Activated naive CD8-positive, alpha-beta T cell treated with anti-CD3 and anti-CD28 coated beads for 36 hours (primary cell): ENCODE data around the gene SEMA5A. TPM values are rescaled to one million over a fixed set of nuclear protein-coding genes. Genes with fewer than 3 reads are reported as not detected.

Experiments
- DNase-seq: peaks from one replicate; pipeline ENCODE4 v3.0.0; 2021
- H3K27ac Mint-ChIP-seq: one replicate; pipeline ENCODE4 v1.8.0; 2022; ENCODE audit warnings: mild to moderate bottlenecking, moderate library complexity, mixed read lengths
- H3K27me3 Mint-ChIP-seq: one replicate; pipeline ENCODE4 v1.8.0; 2022; ENCODE audit warnings: mild to moderate bottlenecking, mixed read lengths
- H3K36me3 Mint-ChIP-seq: one replicate; pipeline ENCODE4 v1.8.0; 2021; ENCODE audit warnings: mild to moderate bottlenecking, mixed read lengths
- H3K4me1 Mint-ChIP-seq: one replicate; pipeline ENCODE4 v1.8.0; 2021; ENCODE audit warnings: mixed read lengths
- H3K4me3 Mint-ChIP-seq: one replicate; pipeline ENCODE4 v1.8.0; 2022; ENCODE audit warnings: mild to moderate bottlenecking, moderate library complexity, mixed read lengths
- H3K9me3 Mint-ChIP-seq: one replicate; pipeline ENCODE4 v1.8.0; 2022; ENCODE audit warnings: mixed read lengths
- total RNA-seq, 2 experiments: library from RNA; stranded (reverse); gene quantifications; one replicate each; pipeline ENCODE4 v1.2.3, GENCODE V29; 2021

The SEMA5A gene
- total RNA-seq, 2 experiments from 2014 or later, result not detected

DNA sequence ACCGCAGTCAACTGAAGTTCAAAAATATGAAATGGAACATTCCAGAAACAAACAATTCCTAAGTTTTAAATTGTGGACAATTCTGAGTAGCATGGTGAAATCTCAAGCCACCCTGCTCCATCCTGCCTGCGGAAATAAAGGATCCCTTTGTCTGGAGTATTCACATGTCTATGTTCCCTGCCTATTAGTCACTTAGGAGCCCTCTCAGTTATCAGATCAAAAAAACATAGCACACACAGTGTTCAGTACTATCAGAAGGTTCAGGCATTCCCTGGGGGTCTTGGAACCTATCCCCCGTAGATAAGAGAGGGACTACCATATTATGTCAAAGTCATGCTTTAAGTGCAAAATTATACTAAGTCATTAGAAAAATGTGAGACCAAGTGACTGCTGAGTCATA, 300.8 kb downstream of the SEMA5A start:
- no peak overlapping the region for H3K4me3 Mint-ChIP-seq
- no peaks in the 10 kb centered on the region for H3K4me1 Mint-ChIP-seq
- no peak for DNase-seq
- no peaks in the 10 kb centered on the region for H3K9me3 Mint-ChIP-seq
- H3K27ac Mint-ChIP-seq, result no peak overlapping the region
- no peaks in the 10 kb centered on the region for H3K36me3 Mint-ChIP-seq
- H3K27me3 Mint-ChIP-seq, result no peaks in the 10 kb centered on the region

- DNase-seq, result no peak
- Mint-ChIP-seq H3K4me3 (no peak overlapping the region), H3K9me3 (no peaks in the 10 kb centered on the region), H3K4me1 (no peaks in the 10 kb centered on the region), H3K27ac (no peak overlapping the region), H3K36me3 (no peaks in the 10 kb centered on the region), H3K27me3 (no peaks in the 10 kb centered on the region)
Measured at GRCh38 chr5:9244417-9244816, 301.5 kb downstream of the SEMA5A start.

DNA sequence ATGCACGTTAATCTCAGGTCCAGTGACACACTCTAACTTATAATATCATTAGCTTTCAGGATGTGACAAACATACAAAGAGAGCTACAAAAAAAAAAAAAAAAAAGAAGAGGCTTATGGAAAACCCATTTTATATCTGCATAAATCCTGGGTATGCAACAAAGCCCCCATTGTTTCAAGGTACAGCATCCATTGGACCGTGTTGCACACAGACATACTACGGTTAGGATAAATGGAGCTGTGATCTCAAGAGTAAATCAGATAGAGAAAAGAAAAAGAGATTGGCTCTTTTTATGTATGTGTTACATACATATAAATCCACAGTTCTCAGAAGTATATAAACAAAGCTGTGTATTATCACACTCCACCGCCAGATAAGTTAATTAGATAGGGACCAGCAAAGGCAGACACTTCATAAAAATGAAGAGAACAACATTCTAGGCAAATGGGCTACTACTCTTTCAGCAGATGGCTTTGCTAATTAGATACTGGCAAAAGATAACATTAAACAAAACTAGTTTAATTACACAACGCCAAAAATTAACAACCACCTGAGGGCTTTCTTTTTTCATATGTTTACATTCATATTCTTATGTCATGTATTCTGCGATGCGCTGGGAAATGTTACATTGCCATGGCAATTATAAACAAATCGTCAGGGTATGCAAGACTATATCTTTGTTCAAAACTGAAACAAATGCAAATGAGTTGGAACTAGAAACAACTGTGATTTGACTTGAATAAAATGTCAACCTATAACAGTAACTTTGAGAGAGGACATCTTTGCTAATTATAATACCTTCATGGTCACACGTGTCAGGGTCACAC, 304.2 kb downstream of the SEMA5A start:
- DNase-seq, result no peak
- Mint-ChIP-seq H3K4me3 (no peak overlapping the region), H3K4me1 (no peaks in the 10 kb centered on the region), H3K27ac (no peak overlapping the region), H3K27me3 (no peaks in the 10 kb centered on the region), H3K9me3 (no peaks in the 10 kb centered on the region), H3K36me3 (no peaks in the 10 kb centered on the region)

- no peaks in the 10 kb centered on the region for H3K4me1 Mint-ChIP-seq
- no peaks in the 10 kb centered on the region for H3K9me3 Mint-ChIP-seq
- no peaks in the 10 kb centered on the region for H3K27me3 Mint-ChIP-seq
- no peak for DNase-seq
- no peak overlapping the region for H3K4me3 Mint-ChIP-seq
- H3K27ac Mint-ChIP-seq, result no peak overlapping the region
- no peaks in the 10 kb centered on the region for H3K36me3 Mint-ChIP-seq
Measured at GRCh38 chr5:9240431-9240830, 305.4 kb downstream of the SEMA5A start.

DNA sequence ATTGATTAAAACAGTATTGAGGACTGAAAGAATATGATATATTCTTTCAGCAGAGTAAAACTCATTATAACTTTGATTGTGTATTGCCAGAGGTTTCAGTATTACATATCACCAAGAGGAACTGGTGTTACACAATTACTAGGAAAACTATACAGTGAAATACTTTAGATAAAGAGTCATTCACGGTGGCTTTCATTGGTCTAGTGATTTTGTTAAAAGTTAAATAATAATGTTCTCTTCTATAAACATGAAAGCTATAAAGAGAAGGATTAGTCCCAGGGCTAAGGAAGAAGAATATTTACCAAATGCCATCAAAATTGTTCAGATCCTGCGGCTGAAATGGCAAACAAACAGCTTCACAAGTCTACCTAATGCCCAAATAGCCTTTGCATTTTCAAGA, 306.2 kb downstream of the SEMA5A start:
- no peak overlapping the region for H3K27ac Mint-ChIP-seq
- H3K36me3 Mint-ChIP-seq, result no peaks in the 10 kb centered on the region
- H3K4me3 Mint-ChIP-seq, result no peak overlapping the region
- no peak for DNase-seq
- no peaks in the 10 kb centered on the region for H3K27me3 Mint-ChIP-seq
- no peaks in the 10 kb centered on the region for H3K4me1 Mint-ChIP-seq
- no peaks in the 10 kb centered on the region for H3K9me3 Mint-ChIP-seq

DNA sequence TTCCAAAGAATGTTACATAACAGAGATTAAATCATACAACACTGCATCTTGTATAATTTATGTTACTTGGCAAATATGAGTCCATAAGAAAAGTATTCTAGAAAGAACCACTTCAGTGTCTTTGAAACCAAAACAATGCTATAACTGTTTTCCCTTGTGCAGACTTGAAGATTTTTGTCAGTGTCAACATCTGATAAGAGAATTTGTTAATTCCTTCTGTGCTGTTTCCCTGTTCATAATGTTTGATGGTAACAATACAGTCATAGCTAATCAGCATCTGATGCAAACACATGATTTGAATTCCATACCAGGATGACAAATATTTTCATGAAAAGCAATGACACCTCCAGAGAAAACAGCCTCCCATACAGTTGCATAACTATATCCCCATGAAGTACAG, 306.8 kb downstream of the SEMA5A start:
- no peaks in the 10 kb centered on the region for H3K9me3 Mint-ChIP-seq
- H3K4me3 Mint-ChIP-seq, result no peak overlapping the region
- H3K36me3 Mint-ChIP-seq, result no peaks in the 10 kb centered on the region
- H3K27me3 Mint-ChIP-seq, result no peaks in the 10 kb centered on the region
- H3K4me1 Mint-ChIP-seq, result no peaks in the 10 kb centered on the region
- DNase-seq, result no peak
- no peak overlapping the region for H3K27ac Mint-ChIP-seq

- no peak for DNase-seq
- peaks cover 1% of the 10 kb centered on the region for H3K9me3 Mint-ChIP-seq
- H3K4me3 Mint-ChIP-seq, result no peak overlapping the region
- no peak overlapping the region for H3K27ac Mint-ChIP-seq
- H3K27me3 Mint-ChIP-seq, result no peaks in the 10 kb centered on the region
- H3K4me1 Mint-ChIP-seq, result no peaks in the 10 kb centered on the region
- H3K36me3 Mint-ChIP-seq, result no peaks in the 10 kb centered on the region
Measured at GRCh38 chr5:9233712-9234111, 312.2 kb downstream of the SEMA5A start.

DNA sequence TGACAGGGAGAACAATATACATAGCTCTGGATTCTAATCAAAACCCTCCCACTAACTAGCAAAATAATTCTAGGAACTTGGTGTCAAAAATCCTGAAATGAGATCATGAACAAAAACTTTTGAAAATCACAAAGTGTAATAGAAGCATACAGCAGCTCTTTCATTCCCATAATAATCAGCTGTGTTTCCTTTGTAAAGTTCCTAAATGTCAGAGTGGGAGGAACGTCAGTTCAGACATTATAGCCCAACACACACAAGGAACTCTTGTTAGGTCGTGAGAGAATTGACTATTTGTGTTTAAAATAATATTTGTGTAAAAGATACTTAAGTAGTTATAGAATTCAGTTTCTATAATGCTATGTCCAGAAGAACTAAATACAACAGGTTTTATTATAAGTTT, 312.8 kb downstream of the SEMA5A start:
- Mint-ChIP-seq H3K9me3 (peaks cover 1% of the 10 kb centered on the region), H3K36me3 (no peaks in the 10 kb centered on the region), H3K27ac (no peak overlapping the region), H3K4me3 (no peak overlapping the region), H3K27me3 (no peaks in the 10 kb centered on the region), H3K4me1 (no peaks in the 10 kb centered on the region)
- no peak for DNase-seq

- H3K27me3 Mint-ChIP-seq, result no peaks in the 10 kb centered on the region
- peaks cover 1% of the 10 kb centered on the region for H3K9me3 Mint-ChIP-seq
- no peak overlapping the region for H3K4me3 Mint-ChIP-seq
- no peaks in the 10 kb centered on the region for H3K4me1 Mint-ChIP-seq
- H3K36me3 Mint-ChIP-seq, result no peaks in the 10 kb centered on the region
- H3K27ac Mint-ChIP-seq, result no peak overlapping the region
- DNase-seq, result no peak
Measured at GRCh38 chr5:9231842-9232241, 314.0 kb downstream of the SEMA5A start.

- Mint-ChIP-seq H3K27ac (no peak overlapping the region), H3K27me3 (no peaks in the 10 kb centered on the region), H3K4me3 (no peak overlapping the region), H3K36me3 (no peaks in the 10 kb centered on the region), H3K9me3 (peaks cover 1% of the 10 kb centered on the region), H3K4me1 (no peaks in the 10 kb centered on the region)
- DNase-seq, result no peak
Measured at GRCh38 chr5:9230355-9230754, 315.5 kb downstream of the SEMA5A start.

DNA sequence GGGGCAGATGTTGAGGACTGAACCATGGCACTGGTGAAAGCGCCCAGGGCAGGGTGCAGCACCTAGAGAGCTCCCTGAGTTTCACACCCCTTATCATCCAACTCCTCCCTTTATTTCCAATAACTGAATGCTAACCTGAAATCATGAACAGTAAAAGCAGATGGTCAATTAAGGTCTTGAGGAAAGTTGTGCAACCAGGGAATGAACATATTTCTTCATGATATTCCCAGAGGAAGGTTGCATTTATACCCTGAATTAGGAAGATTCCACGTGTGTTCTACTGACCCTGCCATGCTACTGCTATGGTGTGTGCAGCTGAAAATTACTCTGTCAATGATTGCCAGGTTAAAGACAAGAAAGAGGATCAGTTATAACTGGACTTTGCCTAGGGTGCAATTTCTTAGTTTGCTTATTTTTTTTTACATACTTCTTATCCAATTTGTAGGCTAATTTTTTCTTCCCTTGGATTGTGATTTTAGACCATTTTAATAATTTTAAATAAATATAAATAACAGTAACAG, 319.8 kb downstream of the SEMA5A start:
- no peaks in the 10 kb centered on the region for H3K36me3 Mint-ChIP-seq
- no peak overlapping the region for H3K4me3 Mint-ChIP-seq
- no peaks in the 10 kb centered on the region for H3K27me3 Mint-ChIP-seq
- no peak for DNase-seq
- no peaks in the 10 kb centered on the region for H3K4me1 Mint-ChIP-seq
- H3K27ac Mint-ChIP-seq, result no peak overlapping the region
- H3K9me3 Mint-ChIP-seq, result peaks cover 1% of the 10 kb centered on the region

- no peak for DNase-seq
- no peak overlapping the region for H3K4me3 Mint-ChIP-seq
- no peaks in the 10 kb centered on the region for H3K27me3 Mint-ChIP-seq
- H3K27ac Mint-ChIP-seq, result no peak overlapping the region
- peaks cover 1% of the 10 kb centered on the region for H3K9me3 Mint-ChIP-seq
- H3K4me1 Mint-ChIP-seq, result no peaks in the 10 kb centered on the region
- H3K36me3 Mint-ChIP-seq, result no peaks in the 10 kb centered on the region
Measured at GRCh38 chr5:9222054-9222976, 323.6 kb downstream of the SEMA5A start.

GRCh38 chr5:9218358-9218757, 327.5 kb downstream of the SEMA5A start:
- Mint-ChIP-seq H3K36me3 (no peaks in the 10 kb centered on the region), H3K4me1 (no peaks in the 10 kb centered on the region), H3K27ac (no peak overlapping the region), H3K27me3 (no peaks in the 10 kb centered on the region), H3K9me3 (peaks cover 3% of the 10 kb centered on the region), H3K4me3 (no peak overlapping the region)
- no peak for DNase-seq

GRCh38 chr5:9212605-9213004, 333.3 kb downstream of the SEMA5A start:
- Mint-ChIP-seq H3K27me3 (no peaks in the 10 kb centered on the region), H3K4me1 (no peaks in the 10 kb centered on the region), H3K36me3 (no peaks in the 10 kb centered on the region), H3K4me3 (no peak overlapping the region), H3K9me3 (peaks cover 3% of the 10 kb centered on the region), H3K27ac (no peak overlapping the region)
- no peak for DNase-seq

- Mint-ChIP-seq H3K36me3 (no peaks in the 10 kb centered on the region), H3K4me3 (no peak overlapping the region), H3K27ac (no peak overlapping the region), H3K27me3 (no peaks in the 10 kb centered on the region), H3K4me1 (no peaks in the 10 kb centered on the region), H3K9me3 (no peaks in the 10 kb centered on the region)
- DNase-seq, result no peak
Measured at GRCh38 chr5:9209846-9210492, 335.9 kb downstream of the SEMA5A start.
